ENCODE results near the gene PCBP3.

The PCBP3 gene

GRCh38 chr21:45902292-45902995, 258.9 kb downstream of the PCBP3 start:
- Histone ChIP-seq H3K14ac (ENCODE audit: low read length in 2 of 2) (no peak overlapping the region), H3K9me3 (ENCODE audit: control insufficient read depth, low read length) (no peaks in the 10 kb centered on the region), H3K4ac (ENCODE audit: low read depth in 1 of 2, low read length in 2 of 2) (no peak overlapping the region), H3K18ac (ENCODE audit: low read depth in 1 of 2, low read length in 2 of 2) (peak overlapping the region in 1 of 2 experiments; percentile 25), H2AK5ac (ENCODE audit: low read length, severe bottlenecking) (no peak overlapping the region), H4K8ac (ENCODE audit: low read length) (no peak overlapping the region), H3K23ac (ENCODE audit: low read length in 2 of 2) (no peak overlapping the region), H4K91ac (ENCODE audit: low read length) (no peak overlapping the region), H3K27ac (ENCODE audit: low read length, poor library complexity, severe bottlenecking) (no peak overlapping the region), H3K4me1 (ENCODE audit: control insufficient read depth, insufficient read depth, low read depth, low read length) (peaks cover 21% of the 10 kb centered on the region), H2BK120ac (ENCODE audit: low read depth, low read length) (no peak overlapping the region), H3K79me1 (replicated peaks; ENCODE audit: low read length, poor library complexity, severe bottlenecking) (no peaks in the 10 kb centered on the region), H3K4me2 (ENCODE audit: low read length, poor library complexity, severe bottlenecking) (no peak overlapping the region), H2BK5ac (ENCODE audit: low read depth, low read length, poor library complexity, severe bottlenecking) (no peak overlapping the region), H2BK15ac (ENCODE audit: low read depth, poor library complexity, severe bottlenecking) (no peak overlapping the region), H2AFZ (ENCODE audit: low read depth, low read length) (no peak overlapping the region), H3K27me3 (ENCODE audit: control insufficient read depth in 1 of 2, insufficient read depth in 1 of 2, low read length in 2 of 2) (no peaks in the 10 kb centered on the region), H3K9ac (ENCODE audit: low read length) (no peak overlapping the region), H2BK12ac (ENCODE audit: low read length in 2 of 2) (no peak overlapping the region), H3K36me3 (ENCODE audit: control insufficient read depth in 1 of 2, insufficient read depth in 2 of 2, low read depth in 1 of 2, low read length in 2 of 2) (peaks cover 17 to 37% of the 10 kb centered on the region in 2 experiments), H3K4me3 (ENCODE audit: insufficient read depth in 1 of 2, low read depth in 1 of 2, low read length in 2 of 2) (no peak overlapping the region)
- DNase-seq, result no peak
- 92% methylated on average over 17 of the region's 19 CpGs for WGBS

DNA sequence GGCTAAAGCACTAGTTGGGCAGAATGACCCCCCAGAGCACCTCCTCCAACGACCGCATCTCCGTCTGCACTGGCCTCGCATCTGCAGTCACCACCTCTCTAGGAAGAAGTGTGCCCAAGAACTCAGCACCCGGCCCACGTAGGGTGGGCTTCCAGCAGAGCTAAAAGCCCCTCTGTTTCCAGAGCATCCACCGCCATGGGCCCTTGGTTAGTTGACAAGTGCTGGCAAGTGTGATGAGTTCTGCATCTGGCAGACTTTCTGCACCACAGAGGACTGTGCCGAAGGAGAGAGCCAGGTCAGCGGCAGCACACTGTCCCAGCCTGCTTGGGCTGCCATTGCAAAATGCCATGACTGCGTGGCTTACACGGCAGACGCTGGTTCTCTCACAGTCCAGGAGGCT, 261.7 kb downstream of the PCBP3 start:
- Histone ChIP-seq H3K9me3 (ENCODE audit: control insufficient read depth, low read length) (no peaks in the 10 kb centered on the region), H4K91ac (ENCODE audit: low read length) (no peak overlapping the region), H3K4me2 (ENCODE audit: low read length, poor library complexity, severe bottlenecking) (no peak overlapping the region), H3K9ac (ENCODE audit: low read length) (no peak overlapping the region), H3K27ac (ENCODE audit: low read length, poor library complexity, severe bottlenecking) (no peak overlapping the region), H3K79me1 (replicated peaks; ENCODE audit: low read length, poor library complexity, severe bottlenecking) (no peaks in the 10 kb centered on the region), H2AK5ac (ENCODE audit: low read length, severe bottlenecking) (no peak overlapping the region), H2BK120ac (ENCODE audit: low read depth, low read length) (no peak overlapping the region), H3K18ac (ENCODE audit: low read depth in 1 of 2, low read length in 2 of 2) (no peak overlapping the region), H3K14ac (ENCODE audit: low read length in 2 of 2) (no peak overlapping the region), H3K36me3 (ENCODE audit: control insufficient read depth in 1 of 2, insufficient read depth in 2 of 2, low read depth in 1 of 2, low read length in 2 of 2) (peaks cover 21 to 36% of the 10 kb centered on the region in 2 experiments), H2AFZ (ENCODE audit: low read depth, low read length) (no peak overlapping the region), H2BK12ac (ENCODE audit: low read length in 2 of 2) (no peak overlapping the region), H3K27me3 (ENCODE audit: control insufficient read depth in 1 of 2, insufficient read depth in 1 of 2, low read length in 2 of 2) (no peaks in the 10 kb centered on the region), H3K23ac (ENCODE audit: low read length in 2 of 2) (no peak overlapping the region), H2BK5ac (ENCODE audit: low read depth, low read length, poor library complexity, severe bottlenecking) (no peak overlapping the region), H3K4me1 (ENCODE audit: control insufficient read depth, insufficient read depth, low read depth, low read length) (peaks cover 11% of the 10 kb centered on the region), H3K4me3 (ENCODE audit: insufficient read depth in 1 of 2, low read depth in 1 of 2, low read length in 2 of 2) (no peak overlapping the region), H3K4ac (ENCODE audit: low read depth in 1 of 2, low read length in 2 of 2) (no peak overlapping the region), H4K8ac (ENCODE audit: low read length) (no peak overlapping the region), H2BK15ac (ENCODE audit: low read depth, poor library complexity, severe bottlenecking) (no peak overlapping the region)
- no peak for DNase-seq
- WGBS, result 95% methylated on average over 12 of the region's 12 CpGs

DNA sequence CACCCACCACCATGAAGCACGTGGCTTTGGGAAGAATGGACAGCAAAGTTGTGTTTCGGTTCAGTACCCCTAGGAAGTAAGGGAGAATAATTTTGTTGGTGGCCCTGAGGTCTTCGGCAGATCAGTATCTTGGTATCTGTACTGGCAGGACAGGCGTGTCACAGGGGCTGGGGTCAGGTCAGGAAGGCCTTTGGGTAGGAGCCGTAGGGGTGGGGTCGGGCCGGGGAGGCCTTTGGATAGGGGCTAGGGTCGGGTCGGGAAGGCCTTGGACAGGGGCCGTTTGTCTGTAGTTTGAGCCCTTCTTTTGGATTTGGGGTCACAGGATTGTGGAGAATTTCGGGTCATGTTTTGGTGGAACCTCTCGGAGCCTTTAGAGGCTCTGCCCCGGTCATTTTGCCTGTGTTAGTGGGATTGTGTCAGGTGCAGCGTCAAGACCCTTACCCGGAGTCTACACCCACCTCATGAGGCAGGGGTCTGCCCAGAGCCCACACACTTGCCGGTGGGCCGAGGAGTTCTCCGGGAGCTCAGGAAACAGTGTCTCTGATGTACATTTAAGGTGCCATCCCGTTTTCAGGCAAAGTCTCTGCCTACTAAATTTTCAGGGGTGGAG, 262.8 kb downstream of the PCBP3 start:
- DNase-seq, result no peak
- peak overlapping the region; percentile 12 for H2BK15ac ChIP-seq (ENCODE audit: low read depth, poor library complexity, severe bottlenecking)
- peaks cover 22 to 40% of the 10 kb centered on the region in 2 experiments for H3K36me3 ChIP-seq (ENCODE audit: control insufficient read depth in 1 of 2, insufficient read depth in 2 of 2, low read depth in 1 of 2, low read length in 2 of 2)
- no peak overlapping the region for H2BK120ac ChIP-seq (ENCODE audit: low read depth, low read length)
- peaks cover under 1% of the 10 kb centered on the region for H3K4me1 ChIP-seq (ENCODE audit: control insufficient read depth, insufficient read depth, low read depth, low read length)
- no peak overlapping the region for H3K4ac ChIP-seq (ENCODE audit: low read depth in 1 of 2, low read length in 2 of 2)
- no peaks in the 10 kb centered on the region for H3K79me1 ChIP-seq (replicated peaks; ENCODE audit: low read length, poor library complexity, severe bottlenecking)
- WGBS, result 92% methylated on average over 19 of the region's 19 CpGs
- no peak overlapping the region for H4K8ac ChIP-seq (ENCODE audit: low read length)
- H2BK12ac ChIP-seq (ENCODE audit: low read length in 2 of 2), result no peak overlapping the region
- H2BK5ac ChIP-seq (ENCODE audit: low read depth, low read length, poor library complexity, severe bottlenecking), result no peak overlapping the region
- H3K9ac ChIP-seq (ENCODE audit: low read length), result no peak overlapping the region
- no peak overlapping the region for H2AFZ ChIP-seq (ENCODE audit: low read depth, low read length)
- no peak overlapping the region for H3K4me2 ChIP-seq (ENCODE audit: low read length, poor library complexity, severe bottlenecking)
- no peak overlapping the region for H4K91ac ChIP-seq (ENCODE audit: low read length)
- no peaks in the 10 kb centered on the region for H3K9me3 ChIP-seq (ENCODE audit: control insufficient read depth, low read length)
- H3K4me3 ChIP-seq (ENCODE audit: insufficient read depth in 1 of 2, low read depth in 1 of 2, low read length in 2 of 2), result no peak overlapping the region
- H2AK5ac ChIP-seq (ENCODE audit: low read length, severe bottlenecking), result no peak overlapping the region
- no peak overlapping the region for H3K18ac ChIP-seq (ENCODE audit: low read depth in 1 of 2, low read length in 2 of 2)
- no peak overlapping the region for H3K27ac ChIP-seq (ENCODE audit: low read length, poor library complexity, severe bottlenecking)
- H3K14ac ChIP-seq (ENCODE audit: low read length in 2 of 2), result no peak overlapping the region
- H3K27me3 ChIP-seq (ENCODE audit: control insufficient read depth in 1 of 2, insufficient read depth in 1 of 2, low read length in 2 of 2), result no peaks in the 10 kb centered on the region
- H3K23ac ChIP-seq (ENCODE audit: low read length in 2 of 2), result no peak overlapping the region

DNA sequence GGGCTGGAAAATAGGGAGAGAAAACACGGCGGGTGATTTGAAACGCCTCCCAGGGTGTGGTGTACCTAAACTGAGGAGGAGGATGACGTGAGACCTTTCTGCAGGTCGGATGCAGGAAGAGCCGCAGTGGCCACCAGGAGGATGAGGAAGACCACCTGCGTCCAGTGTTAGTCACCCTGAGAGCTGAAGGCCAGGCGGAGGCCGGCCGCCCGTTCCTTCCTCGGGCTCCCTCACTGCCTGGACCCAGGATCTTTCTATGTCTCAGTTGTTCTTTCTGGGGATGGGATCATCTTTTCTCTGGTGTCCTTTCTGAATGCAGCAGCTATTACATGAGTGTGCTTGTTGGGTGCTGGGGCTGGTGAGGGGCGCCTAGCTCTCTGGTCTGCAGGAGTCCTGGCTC, 263.3 kb downstream of the PCBP3 start:
- Histone ChIP-seq H3K9ac (ENCODE audit: low read length) (no peak overlapping the region), H3K79me1 (replicated peaks; ENCODE audit: low read length, poor library complexity, severe bottlenecking) (no peaks in the 10 kb centered on the region), H2BK12ac (ENCODE audit: low read length in 2 of 2) (no peak overlapping the region), H3K27me3 (ENCODE audit: control insufficient read depth in 1 of 2, insufficient read depth in 1 of 2, low read length in 2 of 2) (no peaks in the 10 kb centered on the region), H3K4me3 (ENCODE audit: insufficient read depth in 1 of 2, low read depth in 1 of 2, low read length in 2 of 2) (no peak overlapping the region), H4K8ac (ENCODE audit: low read length) (no peak overlapping the region), H3K27ac (ENCODE audit: low read length, poor library complexity, severe bottlenecking) (no peak overlapping the region), H3K14ac (ENCODE audit: low read length in 2 of 2) (no peak overlapping the region), H3K18ac (ENCODE audit: low read depth in 1 of 2, low read length in 2 of 2) (no peak overlapping the region), H3K23ac (ENCODE audit: low read length in 2 of 2) (no peak overlapping the region), H2BK15ac (ENCODE audit: low read depth, poor library complexity, severe bottlenecking) (no peak overlapping the region), H3K9me3 (ENCODE audit: control insufficient read depth, low read length) (no peaks in the 10 kb centered on the region), H2BK5ac (ENCODE audit: low read depth, low read length, poor library complexity, severe bottlenecking) (no peak overlapping the region), H2AK5ac (ENCODE audit: low read length, severe bottlenecking) (no peak overlapping the region), H2AFZ (ENCODE audit: low read depth, low read length) (no peak overlapping the region), H3K36me3 (ENCODE audit: control insufficient read depth in 1 of 2, insufficient read depth in 2 of 2, low read depth in 1 of 2, low read length in 2 of 2) (peaks cover 21 to 40% of the 10 kb centered on the region in 2 experiments), H3K4me2 (ENCODE audit: low read length, poor library complexity, severe bottlenecking) (no peak overlapping the region), H3K4ac (ENCODE audit: low read depth in 1 of 2, low read length in 2 of 2) (no peak overlapping the region), H2BK120ac (ENCODE audit: low read depth, low read length) (no peak overlapping the region), H4K91ac (ENCODE audit: low read length) (no peak overlapping the region), H3K4me1 (ENCODE audit: control insufficient read depth, insufficient read depth, low read depth, low read length) (no peaks in the 10 kb centered on the region)
- DNase-seq, result no peak
- 95% methylated on average over 13 of the region's 13 CpGs for WGBS
